NT2/D1 (cell line): ENCODE data around the gene COX7A1.

ENCODE experiments used
- SUZ12 ChIP-seq: IDR thresholded peaks from 2 replicates; pipeline ENCODE4 v1.6.1; 2011; ENCODE audit not compliant: insufficient read length, insufficient read depth; ENCODE audit errors: extremely low read depth
- ZNF274 ChIP-seq: IDR thresholded peaks from 2 replicates; pipeline ENCODE4 v1.6.1; 2011; ENCODE audit warnings: mild to moderate bottlenecking, low read depth, low read length

DNA sequence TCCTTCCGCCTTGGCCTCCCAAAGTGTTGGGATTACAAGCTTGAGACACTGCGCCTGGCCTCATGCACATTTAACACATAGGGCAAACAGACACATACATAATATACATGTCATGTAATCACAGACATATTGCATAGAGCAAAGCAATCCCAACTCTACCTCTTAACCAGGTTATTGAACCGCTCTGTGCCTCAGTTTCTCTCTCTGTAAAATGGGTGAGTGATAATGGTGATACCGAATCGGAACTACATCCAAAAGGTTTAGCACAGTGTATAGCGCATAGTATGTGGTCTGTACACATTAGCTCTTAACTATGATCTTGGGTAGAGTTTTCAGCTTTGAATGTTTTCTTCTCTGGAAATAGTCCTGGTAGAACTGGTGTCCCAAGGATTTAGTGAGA lies 7.6 kb downstream of the COX7A1 start:
- TF ChIP-seq ZNF274 (no peak), SUZ12 (no peak)
